ENCODE measurements around the gene FOXC1.

Gene FOXC1

DNA sequence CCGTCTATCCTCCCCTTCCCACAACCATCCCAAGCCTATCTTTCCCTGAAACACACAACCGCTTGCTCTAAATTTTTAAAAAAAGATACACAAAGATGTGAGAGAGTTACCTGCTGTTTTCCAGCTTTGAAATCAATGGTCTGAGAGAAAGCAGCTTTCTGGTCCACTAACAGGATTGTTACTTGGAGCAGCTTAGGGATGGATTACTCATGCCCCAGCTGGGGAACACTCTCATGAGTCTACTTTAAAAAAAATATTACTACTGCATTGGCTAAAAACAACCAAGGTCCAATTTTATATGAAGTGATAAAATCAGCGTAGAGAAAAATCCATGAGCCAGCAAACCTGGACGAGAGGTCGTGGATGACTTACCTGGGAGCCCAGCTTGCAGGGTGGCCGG lies 29.6 kb upstream of the FOXC1 start:
- H3K4me3 ChIP-seq (ENCODE audit: low read depth, low read length) = no peak overlapping the region
- TF ChIP-seq, protein P1, sequence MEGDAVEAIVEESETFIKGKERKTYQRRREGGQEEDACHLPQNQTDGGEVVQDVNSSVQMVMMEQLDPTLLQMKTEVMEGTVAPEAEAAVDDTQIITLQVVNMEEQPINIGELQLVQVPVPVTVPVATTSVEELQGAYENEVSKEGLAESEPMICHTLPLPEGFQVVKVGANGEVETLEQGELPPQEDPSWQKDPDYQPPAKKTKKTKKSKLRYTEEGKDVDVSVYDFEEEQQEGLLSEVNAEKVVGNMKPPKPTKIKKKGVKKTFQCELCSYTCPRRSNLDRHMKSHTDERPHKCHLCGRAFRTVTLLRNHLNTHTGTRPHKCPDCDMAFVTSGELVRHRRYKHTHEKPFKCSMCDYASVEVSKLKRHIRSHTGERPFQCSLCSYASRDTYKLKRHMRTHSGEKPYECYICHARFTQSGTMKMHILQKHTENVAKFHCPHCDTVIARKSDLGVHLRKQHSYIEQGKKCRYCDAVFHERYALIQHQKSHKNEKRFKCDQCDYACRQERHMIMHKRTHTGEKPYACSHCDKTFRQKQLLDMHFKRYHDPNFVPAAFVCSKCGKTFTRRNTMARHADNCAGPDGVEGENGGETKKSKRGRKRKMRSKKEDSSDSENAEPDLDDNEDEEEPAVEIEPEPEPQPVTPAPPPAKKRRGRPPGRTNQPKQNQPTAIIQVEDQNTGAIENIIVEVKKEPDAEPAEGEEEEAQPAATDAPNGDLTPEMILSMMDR (IDR thresholded peaks at IDR 0.05; ENCODE audit: low read depth, low read length) = no peak
- no peaks in the 10 kb centered on the region for H3K9me3 ChIP-seq (ENCODE audit: severe bottlenecking)
- no peak overlapping the region for H3K27ac ChIP-seq
- DNase-seq = no peak
- no peaks in the 10 kb centered on the region for H3K36me3 ChIP-seq
- H3K27me3 ChIP-seq (ENCODE audit: insufficient read depth, low read depth, severe bottlenecking) = no peaks in the 10 kb centered on the region

DNA sequence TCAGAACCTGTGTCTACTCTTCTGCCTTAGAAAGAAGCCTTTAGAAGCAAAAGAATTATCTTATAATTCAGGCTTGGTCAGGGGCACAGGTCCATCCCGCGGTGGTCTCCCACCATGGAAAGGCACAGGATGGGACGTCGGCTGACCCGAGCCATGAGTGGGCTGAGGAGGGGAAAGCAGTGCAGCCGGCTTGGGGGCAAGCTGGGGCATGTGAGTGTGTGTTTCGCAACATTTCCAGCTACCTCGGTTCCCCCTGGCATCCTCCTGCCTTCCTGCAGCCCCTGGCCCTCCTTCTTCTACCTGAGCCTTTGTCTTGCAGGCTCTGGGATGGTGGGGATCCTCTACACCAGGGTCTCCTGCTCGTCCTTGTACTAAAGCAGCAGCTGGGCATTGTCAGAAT lies 29.1 kb upstream of the FOXC1 start:
- Histone ChIP-seq H3K9me3 (ENCODE audit: severe bottlenecking) (no peaks in the 10 kb centered on the region), H3K4me3 (ENCODE audit: low read depth, low read length) (no peak overlapping the region), H3K27ac (no peak overlapping the region), H3K27me3 (ENCODE audit: insufficient read depth, low read depth, severe bottlenecking) (peaks cover under 1% of the 10 kb centered on the region), H3K36me3 (no peaks in the 10 kb centered on the region)
- TF ChIP-seq, protein P1 (IDR thresholded peaks at IDR 0.05; ENCODE audit: low read depth, low read length) = no peak
- no peak for DNase-seq

DNA sequence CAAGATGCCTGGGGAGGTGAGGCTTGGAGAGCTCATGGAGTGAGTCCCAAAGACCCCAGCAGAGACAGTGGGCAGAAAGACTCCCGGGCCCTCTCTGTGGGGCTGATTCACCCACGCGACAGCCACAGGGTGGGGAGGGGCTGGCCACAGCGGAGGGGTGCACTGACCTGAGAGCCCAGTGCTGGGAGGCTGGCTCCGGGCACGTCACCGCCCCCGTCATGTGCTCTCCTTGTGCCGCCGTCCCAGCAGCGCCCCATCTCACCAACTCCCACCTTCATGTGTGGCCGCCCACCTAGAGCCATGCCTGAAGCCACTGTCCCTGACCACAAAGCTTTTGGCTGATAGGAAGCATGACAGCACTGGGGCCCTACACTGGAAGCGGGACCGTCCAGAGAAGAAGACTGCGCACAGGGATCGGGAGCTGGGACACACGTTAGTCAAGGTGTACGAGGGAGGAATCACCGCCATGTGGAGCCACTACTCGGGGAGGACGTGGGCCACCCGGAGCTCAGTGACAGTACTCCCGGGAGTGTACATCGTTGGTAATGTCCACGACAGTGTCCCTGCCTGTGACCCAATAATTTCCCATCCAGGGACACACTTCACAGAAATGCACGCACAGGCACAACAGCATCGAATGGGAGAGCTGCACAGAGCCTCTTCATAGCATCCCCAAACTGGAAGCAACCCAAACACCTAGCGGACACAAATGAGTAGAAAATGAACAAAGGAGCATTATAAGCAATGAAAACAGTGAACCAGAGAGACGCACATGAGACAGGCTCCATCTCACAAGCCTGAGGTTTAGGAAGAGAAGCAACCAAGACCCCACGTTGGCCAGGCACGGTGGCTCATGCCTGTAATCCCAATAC lies 28.4 kb upstream of the FOXC1 start:
- no peaks in the 10 kb centered on the region for H3K9me3 ChIP-seq (ENCODE audit: severe bottlenecking)
- peaks cover 6% of the 10 kb centered on the region for H3K27me3 ChIP-seq (ENCODE audit: insufficient read depth, low read depth, severe bottlenecking)
- H3K27ac ChIP-seq = no peak overlapping the region
- no peak for DNase-seq
- no peak overlapping the region for H3K4me3 ChIP-seq (ENCODE audit: low read depth, low read length)
- TF ChIP-seq, protein P1 (IDR thresholded peaks at IDR 0.05; ENCODE audit: low read depth, low read length) = no peak
- no peaks in the 10 kb centered on the region for H3K36me3 ChIP-seq

DNA sequence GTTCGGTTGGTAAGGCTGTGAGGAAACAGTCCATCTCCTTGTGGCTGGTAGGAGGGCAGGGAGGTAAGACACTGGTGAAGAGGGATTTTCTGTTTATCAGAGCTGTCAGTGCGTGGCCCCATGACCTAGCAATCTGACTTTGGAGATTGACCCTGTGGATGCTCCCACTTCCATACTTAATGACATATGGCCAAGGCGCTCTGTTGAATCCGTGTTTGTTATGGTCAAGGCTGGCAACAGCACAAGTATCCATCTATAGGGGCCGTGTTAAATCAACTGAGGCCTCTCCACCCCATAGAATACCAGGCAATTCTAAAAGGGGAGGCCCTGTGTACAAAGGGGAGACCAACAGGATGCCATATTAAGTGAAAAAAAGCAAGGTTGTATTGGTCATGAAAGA lies 25.6 kb upstream of the FOXC1 start:
- H3K9me3 ChIP-seq (ENCODE audit: severe bottlenecking) = no peaks in the 10 kb centered on the region
- DNase-seq = no peak
- peaks cover 6% of the 10 kb centered on the region for H3K27me3 ChIP-seq (ENCODE audit: insufficient read depth, low read depth, severe bottlenecking)
- TF ChIP-seq, protein P1 (IDR thresholded peaks at IDR 0.05; ENCODE audit: low read depth, low read length) = no peak
- H3K27ac ChIP-seq = no peak overlapping the region
- no peaks in the 10 kb centered on the region for H3K36me3 ChIP-seq
- no peak overlapping the region for H3K4me3 ChIP-seq (ENCODE audit: low read depth, low read length)

- TF ChIP-seq, protein P1 (IDR thresholded peaks at IDR 0.05; ENCODE audit: low read depth, low read length) = no peak
- Histone ChIP-seq H3K36me3 (no peaks in the 10 kb centered on the region), H3K27ac (no peak overlapping the region), H3K4me3 (ENCODE audit: low read depth, low read length) (no peak overlapping the region), H3K27me3 (ENCODE audit: insufficient read depth, low read depth, severe bottlenecking) (peaks cover 6% of the 10 kb centered on the region), H3K9me3 (ENCODE audit: severe bottlenecking) (no peaks in the 10 kb centered on the region)
- DNase-seq = no peak
Measured at GRCh38 chr6:1584996-1585668, 24.6 kb upstream of the FOXC1 start.
